ENCODE results near the gene INHBA. TPM values are rescaled to one million over a fixed set of nuclear protein-coding genes. Genes with fewer than 3 reads are reported as not detected.

The INHBA gene
- total RNA-seq = under 1 TPM; 0.18 to 0.38 (median 0.28) TPM

DNA sequence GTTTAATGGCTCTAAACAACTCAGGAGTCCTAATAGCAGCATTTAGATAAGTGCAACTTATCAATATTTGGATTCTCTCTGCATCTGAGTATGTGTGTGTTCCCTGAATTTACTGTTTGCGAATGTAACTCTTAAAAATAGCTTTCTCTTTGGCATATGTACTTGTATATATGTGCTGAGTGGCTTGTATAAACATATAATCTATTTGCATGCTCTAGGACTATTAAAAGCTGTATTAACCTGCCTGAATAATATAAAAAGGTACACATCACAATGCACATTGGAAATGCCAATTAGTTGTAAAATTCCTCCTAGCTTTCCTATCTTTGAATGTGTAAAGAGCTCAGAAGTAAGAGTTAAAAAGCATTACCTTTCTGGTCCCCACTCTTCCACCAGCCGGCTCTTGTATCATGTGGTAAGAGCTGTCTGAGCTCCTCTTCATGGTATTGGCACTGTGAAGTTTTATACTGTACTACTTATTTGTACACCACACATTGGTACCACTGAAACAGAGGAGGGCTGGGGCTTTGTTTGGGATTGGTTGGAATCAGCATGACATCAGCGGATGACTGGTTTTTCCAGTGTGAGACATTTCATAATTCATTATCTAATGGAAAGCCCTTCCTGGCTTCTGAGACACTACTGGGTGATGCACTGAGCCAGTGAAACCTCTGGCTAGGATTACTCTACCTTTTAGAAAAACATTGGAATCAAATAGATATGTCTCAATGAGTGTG lies at the start of gene INHBA:
TSS of gene INHBA (minus strand) at position 456 of the 737 bp plus-strand sequence. CDS start 2,716 bp downstream, outside the sequence.
- H3K4me1 Mint-ChIP-seq (ENCODE audit: low read depth) = peaks cover 21% of the 10 kb centered on the region
- DNase-seq (no peak), ATAC-seq (no peak)
- no peaks in the 10 kb centered on the region for H3K9me3 Mint-ChIP-seq
- peaks cover 49% of the 10 kb centered on the region for H3K27me3 Mint-ChIP-seq (ENCODE audit: low read depth)
- no peak within 1 kb of the TSS for H3K4me3 Mint-ChIP-seq
- H3K36me3 Mint-ChIP-seq (ENCODE audit: insufficient read depth) = no peaks in the 10 kb centered on the region

DNA sequence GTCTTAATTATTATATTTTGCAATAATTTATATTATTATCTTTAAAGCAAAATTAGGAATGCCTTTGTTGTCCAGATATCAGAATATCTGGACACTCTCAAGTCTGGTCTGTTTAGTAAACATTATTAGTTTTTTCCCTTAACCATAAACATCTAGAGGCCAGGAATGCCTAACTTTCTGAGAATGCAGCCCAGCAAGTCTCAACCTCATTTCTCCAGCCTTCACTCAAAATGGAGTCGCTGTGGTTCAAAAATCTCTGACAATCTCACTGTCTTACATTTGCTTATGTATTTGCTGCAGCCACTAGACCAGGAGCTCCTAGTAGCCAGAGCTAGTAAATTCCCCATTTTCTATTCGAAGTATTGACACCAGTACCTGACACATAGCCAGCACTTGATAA lies 49.7 kb upstream of the INHBA start:
- DNase-seq (no peak), ATAC-seq (no peak)
- no peaks in the 10 kb centered on the region for H3K4me1 Mint-ChIP-seq (ENCODE audit: low read depth)
- no peaks in the 10 kb centered on the region for H3K36me3 Mint-ChIP-seq (ENCODE audit: insufficient read depth)
- H3K9me3 Mint-ChIP-seq = peaks cover 13% of the 10 kb centered on the region
- no peaks in the 10 kb centered on the region for H3K27me3 Mint-ChIP-seq (ENCODE audit: low read depth)
- no peak overlapping the region for H3K4me3 Mint-ChIP-seq

DNA sequence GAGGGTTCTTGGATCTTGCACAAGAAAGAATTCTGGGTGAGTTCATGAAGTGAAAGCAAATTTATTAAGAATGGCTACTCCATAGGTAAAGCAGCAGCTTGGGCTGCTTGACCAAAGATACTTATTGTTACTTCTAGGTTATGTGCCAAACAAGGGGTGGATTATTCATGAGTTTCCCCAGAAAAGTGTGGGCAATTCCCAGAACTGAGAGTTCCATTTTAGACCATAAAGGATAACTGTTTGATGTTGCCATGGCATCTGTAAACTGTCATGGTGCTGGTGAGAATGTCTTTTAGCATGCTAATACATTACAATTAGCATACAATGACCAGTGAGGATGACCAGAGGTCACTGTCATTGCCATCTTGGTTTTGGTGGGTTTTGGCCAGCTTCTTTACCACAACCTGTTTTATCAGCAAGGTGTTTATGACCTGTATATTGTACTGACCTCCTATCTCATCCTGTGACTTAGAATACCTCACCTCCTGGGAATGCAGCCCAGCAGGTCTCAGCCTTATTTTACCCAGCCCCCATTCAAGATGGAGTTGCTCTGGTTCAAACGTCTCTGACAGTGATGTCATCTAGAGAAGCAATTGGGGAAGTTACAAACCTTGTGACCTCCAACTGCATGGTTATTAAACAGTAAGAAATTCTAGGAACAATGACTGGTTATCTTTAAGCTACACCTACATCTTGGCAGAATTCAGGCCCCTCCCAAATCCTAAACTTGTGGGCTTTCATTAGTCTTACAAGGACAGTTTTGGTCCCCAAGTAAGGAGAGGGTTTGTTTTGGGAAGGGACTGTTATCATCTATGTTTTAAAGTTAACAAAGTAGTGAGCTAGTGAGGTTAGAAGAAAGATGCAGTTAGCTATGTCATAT lies 48.0 kb upstream of the INHBA start:
- Mint-ChIP-seq H3K36me3 (ENCODE audit: insufficient read depth) (no peaks in the 10 kb centered on the region), H3K9me3 (peaks cover 13% of the 10 kb centered on the region), H3K4me3 (no peak overlapping the region), H3K27me3 (ENCODE audit: low read depth) (no peaks in the 10 kb centered on the region), H3K4me1 (ENCODE audit: low read depth) (no peaks in the 10 kb centered on the region)
- DNase-seq = no peak
- no peak for ATAC-seq

DNA sequence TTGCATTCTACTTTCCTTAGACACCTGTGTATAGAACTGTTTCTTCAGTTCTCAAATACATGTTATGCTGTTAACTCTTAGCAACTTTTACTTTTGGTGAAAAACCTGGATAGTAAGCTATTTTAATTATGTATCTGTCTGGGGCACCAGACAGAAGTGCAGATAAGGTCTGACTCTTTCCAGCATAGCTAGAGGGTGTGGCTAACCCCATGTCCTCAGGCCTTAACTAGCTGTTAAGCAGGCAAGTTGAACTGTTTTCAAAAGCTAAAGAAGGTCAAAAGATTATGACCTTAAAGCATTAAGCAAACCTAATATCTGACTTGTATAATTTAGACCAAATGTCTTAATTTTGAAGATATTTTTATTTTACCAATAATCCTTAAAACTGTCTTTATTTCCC lies 45.1 kb upstream of the INHBA start:
- DNase-seq (no peak), ATAC-seq (no peak)
- no peaks in the 10 kb centered on the region for H3K4me1 Mint-ChIP-seq (ENCODE audit: low read depth)
- no peaks in the 10 kb centered on the region for H3K36me3 Mint-ChIP-seq (ENCODE audit: insufficient read depth)
- peaks cover 2% of the 10 kb centered on the region for H3K27me3 Mint-ChIP-seq (ENCODE audit: low read depth)
- peaks cover 19% of the 10 kb centered on the region for H3K9me3 Mint-ChIP-seq
- H3K4me3 Mint-ChIP-seq = no peak overlapping the region

DNA sequence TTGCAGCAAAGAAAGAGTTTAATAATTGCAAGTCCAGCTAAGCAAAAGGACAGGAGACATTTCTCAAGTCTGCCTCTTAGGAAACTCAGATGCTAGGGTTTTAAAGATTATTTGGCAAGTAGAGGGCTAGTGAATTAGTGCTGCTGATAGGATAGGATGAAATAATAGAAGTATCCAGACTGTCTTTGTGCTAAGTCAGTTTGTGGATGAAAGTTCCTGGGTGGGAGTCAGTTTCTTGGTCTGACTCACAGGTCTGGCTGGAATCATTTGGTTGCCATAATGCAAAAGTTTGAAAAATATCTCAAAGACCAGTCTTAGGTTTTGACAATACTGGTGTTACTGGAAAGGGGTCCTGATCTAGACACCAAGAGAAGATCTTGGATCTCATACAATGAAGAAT lies 42.6 kb upstream of the INHBA start:
- DNase-seq (no peak), ATAC-seq (no peak)
- no peaks in the 10 kb centered on the region for H3K4me1 Mint-ChIP-seq (ENCODE audit: low read depth)
- peaks cover 2% of the 10 kb centered on the region for H3K27me3 Mint-ChIP-seq (ENCODE audit: low read depth)
- H3K36me3 Mint-ChIP-seq (ENCODE audit: insufficient read depth) = no peaks in the 10 kb centered on the region
- peaks cover 29% of the 10 kb centered on the region for H3K9me3 Mint-ChIP-seq
- no peak overlapping the region for H3K4me3 Mint-ChIP-seq

DNA sequence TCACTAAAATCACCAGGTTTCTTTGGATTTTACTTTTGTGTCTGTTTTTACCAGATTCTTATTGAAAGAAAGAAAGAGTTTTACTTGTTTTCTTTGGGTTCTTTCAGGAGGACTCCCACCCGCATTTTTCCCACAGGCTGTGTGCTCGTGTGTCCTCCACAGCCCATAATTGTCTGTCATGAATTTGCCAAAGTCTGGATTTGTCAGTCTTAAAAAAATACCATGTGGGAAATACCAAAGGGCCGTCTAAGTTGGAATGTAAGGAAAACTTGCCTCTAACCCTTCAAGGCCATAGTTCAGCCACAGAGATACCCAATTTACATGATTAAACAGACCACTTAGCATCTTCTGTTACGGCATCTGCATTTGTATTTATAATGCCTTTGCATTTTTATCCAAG lies 41.3 kb upstream of the INHBA start:
- DNase-seq (no peak), ATAC-seq (no peak)
- Mint-ChIP-seq H3K4me1 (ENCODE audit: low read depth) (no peaks in the 10 kb centered on the region), H3K27me3 (ENCODE audit: low read depth) (peaks cover 2% of the 10 kb centered on the region), H3K9me3 (peaks cover 29% of the 10 kb centered on the region), H3K4me3 (no peak overlapping the region), H3K36me3 (ENCODE audit: insufficient read depth) (no peaks in the 10 kb centered on the region)

DNA sequence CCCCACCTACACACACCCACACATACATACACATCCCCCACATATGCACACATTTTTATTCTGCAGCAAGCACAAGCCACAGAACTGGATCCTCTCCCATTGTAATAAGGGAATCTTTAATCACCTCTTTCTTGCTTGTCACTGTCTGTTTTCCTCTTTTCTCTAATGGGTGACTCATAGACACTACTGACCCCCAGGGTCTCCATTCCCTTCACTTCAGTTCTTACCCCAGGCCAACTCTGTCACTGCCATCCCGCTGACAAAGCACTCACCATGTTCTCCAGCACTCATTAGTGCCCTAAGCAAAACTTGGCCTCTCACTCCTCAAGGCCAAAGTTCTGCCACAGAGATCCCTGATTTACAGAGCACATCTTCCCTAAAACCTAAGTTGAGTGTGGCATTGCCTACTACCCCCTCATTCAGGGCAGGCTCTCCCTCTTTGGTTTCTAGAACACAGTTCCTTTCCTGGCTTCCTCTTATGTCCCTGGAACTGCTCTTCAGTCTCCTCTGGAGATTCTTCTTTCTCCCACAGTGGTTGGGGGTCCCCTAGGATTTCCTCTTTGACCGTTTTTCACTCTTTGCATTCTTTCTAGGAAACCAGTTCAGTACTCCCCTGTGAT lies 39.6 kb upstream of the INHBA start:
- peaks cover 29% of the 10 kb centered on the region for H3K9me3 Mint-ChIP-seq
- H3K36me3 Mint-ChIP-seq (ENCODE audit: insufficient read depth) = no peaks in the 10 kb centered on the region
- ATAC-seq (no peak), DNase-seq (no peak)
- H3K4me3 Mint-ChIP-seq = no peak overlapping the region
- no peaks in the 10 kb centered on the region for H3K4me1 Mint-ChIP-seq (ENCODE audit: low read depth)
- peaks cover 2% of the 10 kb centered on the region for H3K27me3 Mint-ChIP-seq (ENCODE audit: low read depth)

DNA sequence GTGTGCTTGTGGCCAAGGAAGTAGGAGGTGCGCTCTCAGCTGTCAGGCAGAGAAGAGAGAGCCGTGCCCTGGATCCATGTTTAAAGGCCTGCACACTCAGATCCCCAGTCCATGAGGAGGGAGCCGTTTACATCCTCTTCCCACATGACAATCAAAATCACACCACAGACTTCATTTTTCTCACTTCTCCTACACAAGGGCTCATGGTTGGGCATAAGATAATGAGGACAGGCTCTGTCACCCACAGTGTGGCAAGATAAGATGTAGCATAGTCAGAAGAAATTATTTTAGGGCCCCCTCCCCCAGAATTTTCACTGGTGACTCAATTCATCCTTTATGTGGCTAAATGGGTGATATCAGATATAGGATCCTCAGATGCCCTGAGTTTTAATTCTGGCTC lies 35.9 kb upstream of the INHBA start:
- DNase-seq (no peak), ATAC-seq (no peak)
- Mint-ChIP-seq H3K4me3 (no peak overlapping the region), H3K27me3 (ENCODE audit: low read depth) (peaks cover 1% of the 10 kb centered on the region), H3K36me3 (ENCODE audit: insufficient read depth) (no peaks in the 10 kb centered on the region), H3K4me1 (ENCODE audit: low read depth) (no peaks in the 10 kb centered on the region), H3K9me3 (peaks cover 20% of the 10 kb centered on the region)

DNA sequence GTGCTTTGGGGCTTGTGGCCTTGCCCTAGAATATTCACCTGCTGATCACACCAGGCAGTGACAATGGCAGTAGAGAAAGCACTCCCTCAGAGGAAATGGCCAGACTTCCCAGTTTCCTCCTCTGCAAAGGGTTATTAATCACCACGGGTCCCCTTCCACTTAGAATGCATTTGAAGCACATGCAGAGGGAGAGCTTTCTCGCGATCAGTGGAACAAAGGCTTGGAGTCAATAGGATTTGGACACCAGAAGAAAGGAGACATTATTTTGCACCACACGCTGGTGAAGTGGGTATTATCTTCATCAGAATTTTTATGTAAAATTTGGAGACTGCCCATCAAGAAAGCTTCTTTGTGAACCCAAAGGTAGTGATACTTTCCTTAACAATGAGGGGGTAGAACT lies 35.4 kb upstream of the INHBA start:
- Mint-ChIP-seq H3K36me3 (ENCODE audit: insufficient read depth) (no peaks in the 10 kb centered on the region), H3K4me3 (no peak overlapping the region), H3K9me3 (peaks cover 15% of the 10 kb centered on the region), H3K4me1 (ENCODE audit: low read depth) (no peaks in the 10 kb centered on the region), H3K27me3 (ENCODE audit: low read depth) (peaks cover 5% of the 10 kb centered on the region)
- ATAC-seq = no peak
- DNase-seq = no peak

DNA sequence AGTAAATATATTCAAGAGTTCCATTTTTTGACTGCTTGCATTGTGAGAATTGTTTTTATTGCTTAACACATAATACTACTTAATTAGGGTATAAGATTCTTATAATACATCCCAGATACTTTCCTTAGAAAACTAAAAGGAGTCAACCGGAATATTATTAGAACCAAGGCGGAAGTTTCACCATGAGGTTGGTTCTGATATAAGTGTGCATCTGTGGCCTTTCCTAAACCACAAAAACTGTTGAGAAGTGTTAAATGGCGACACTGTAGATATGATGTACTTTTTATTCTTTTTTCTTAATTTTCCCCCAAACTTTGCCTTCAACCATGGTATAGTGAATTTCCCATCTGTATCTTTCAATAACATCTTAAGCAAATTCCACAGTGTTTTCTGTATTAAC lies 32.3 kb upstream of the INHBA start:
- no peak for DNase-seq
- no peak for ATAC-seq
- peaks cover 6% of the 10 kb centered on the region for H3K4me1 Mint-ChIP-seq (ENCODE audit: low read depth)

DNA sequence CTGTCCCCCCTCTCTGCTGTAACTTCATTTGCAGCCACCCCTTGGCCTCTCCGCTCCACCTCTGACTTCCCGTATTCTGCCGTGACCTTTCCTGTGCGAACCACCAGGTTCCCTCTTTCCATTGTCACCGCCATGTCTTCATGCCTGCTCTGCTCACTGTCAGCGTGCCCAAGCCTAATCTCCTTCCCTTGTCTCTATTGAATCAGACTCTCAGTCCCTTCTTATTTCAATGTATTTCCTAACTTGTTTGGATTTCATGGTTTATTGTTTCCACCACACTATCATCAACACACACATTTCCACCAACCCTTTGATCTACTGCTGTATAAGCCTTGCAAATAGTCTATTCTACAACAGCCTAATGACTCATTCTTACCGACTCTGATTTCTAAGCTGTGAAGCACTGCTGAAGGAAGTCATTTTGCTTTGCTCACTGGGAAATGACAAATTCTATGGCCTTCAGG lies 30.0 kb upstream of the INHBA start:
- no peak for ATAC-seq

More for the DNA sequence above, 32.3 kb upstream of the INHBA start:
- no peak overlapping the region for H3K4me3 Mint-ChIP-seq
- H3K36me3 Mint-ChIP-seq (ENCODE audit: insufficient read depth) = no peaks in the 10 kb centered on the region
- H3K27me3 Mint-ChIP-seq (ENCODE audit: low read depth) = peaks cover 7% of the 10 kb centered on the region
- H3K9me3 Mint-ChIP-seq = peaks cover 3% of the 10 kb centered on the region

DNA sequence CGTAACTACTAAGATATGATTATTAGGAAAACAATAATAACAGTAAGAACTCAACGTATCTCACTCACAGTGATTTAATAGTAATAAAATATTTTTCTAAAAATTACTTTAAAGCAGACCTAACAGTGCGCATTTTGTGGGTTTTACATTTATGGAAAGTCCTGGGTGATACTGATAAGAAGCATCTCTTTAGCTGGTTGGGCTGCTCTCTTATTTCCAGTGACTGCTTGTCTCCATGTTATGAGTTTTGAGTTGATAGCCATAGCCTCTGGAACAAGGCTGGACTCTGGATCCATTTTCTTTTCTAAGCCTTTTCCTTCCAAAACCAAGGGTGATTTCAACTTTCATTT lies 29.5 kb upstream of the INHBA start:
- no peaks in the 10 kb centered on the region for H3K36me3 Mint-ChIP-seq (ENCODE audit: insufficient read depth)
- H3K4me1 Mint-ChIP-seq (ENCODE audit: low read depth) = peaks cover 6% of the 10 kb centered on the region
- no peak for DNase-seq
- peaks cover 7% of the 10 kb centered on the region for H3K27me3 Mint-ChIP-seq (ENCODE audit: low read depth)
- H3K4me3 Mint-ChIP-seq = no peak overlapping the region
- ATAC-seq = no peak
- H3K9me3 Mint-ChIP-seq = peaks cover 3% of the 10 kb centered on the region

More for the DNA sequence above, 30.0 kb upstream of the INHBA start:
- peaks cover 7% of the 10 kb centered on the region for H3K27me3 Mint-ChIP-seq (ENCODE audit: low read depth)
- no peaks in the 10 kb centered on the region for H3K36me3 Mint-ChIP-seq (ENCODE audit: insufficient read depth)
- H3K9me3 Mint-ChIP-seq = peaks cover 3% of the 10 kb centered on the region
- no peak for DNase-seq
- H3K4me3 Mint-ChIP-seq = no peak overlapping the region
- peaks cover 6% of the 10 kb centered on the region for H3K4me1 Mint-ChIP-seq (ENCODE audit: low read depth)

DNA sequence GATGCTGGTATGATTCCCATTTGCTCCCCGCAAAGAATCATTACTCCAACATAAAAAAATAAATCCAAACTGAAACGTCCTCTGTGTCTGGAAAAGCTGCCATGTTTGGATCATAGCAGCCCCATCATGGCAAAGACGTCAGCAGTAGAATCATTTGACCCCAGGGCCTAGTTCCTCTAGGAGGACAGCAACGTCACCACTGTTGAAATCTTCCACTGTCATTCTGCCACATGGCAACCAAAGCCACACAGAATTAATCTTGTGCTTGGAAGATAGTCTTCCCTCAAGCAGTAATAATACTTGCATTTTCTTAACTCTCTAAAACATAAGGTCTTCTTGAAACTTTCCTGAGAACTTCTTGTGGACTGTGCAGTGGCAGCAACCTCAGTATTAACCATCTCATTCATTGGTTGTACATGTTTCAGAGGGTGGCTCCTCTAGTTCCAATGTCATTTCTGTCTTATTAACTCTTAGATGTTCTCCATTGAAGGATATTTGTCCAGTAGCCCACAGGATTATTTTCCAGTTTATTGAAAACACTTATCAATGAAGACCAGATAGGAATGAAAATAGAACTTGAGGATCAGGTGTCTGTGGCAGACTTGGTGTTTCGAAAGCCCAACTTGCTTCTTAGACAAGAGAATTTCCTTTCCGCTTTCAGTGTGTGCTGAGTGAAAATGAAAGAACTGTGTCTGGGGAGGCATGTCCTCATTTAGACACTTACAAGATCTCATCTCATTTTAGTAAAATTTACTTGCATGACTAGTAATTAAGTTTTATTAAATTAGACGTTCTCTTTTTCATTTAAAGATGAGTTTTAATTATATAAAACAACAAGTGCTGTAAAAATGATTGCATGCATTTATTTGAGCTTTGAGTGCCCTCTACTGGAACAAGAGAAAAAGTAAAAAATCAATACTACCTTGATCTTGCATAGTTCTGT lies 28.9 kb upstream of the INHBA start:
- no peaks in the 10 kb centered on the region for H3K36me3 Mint-ChIP-seq (ENCODE audit: insufficient read depth)
- DNase-seq = no peak
- H3K4me3 Mint-ChIP-seq = no peak overlapping the region

DNA sequence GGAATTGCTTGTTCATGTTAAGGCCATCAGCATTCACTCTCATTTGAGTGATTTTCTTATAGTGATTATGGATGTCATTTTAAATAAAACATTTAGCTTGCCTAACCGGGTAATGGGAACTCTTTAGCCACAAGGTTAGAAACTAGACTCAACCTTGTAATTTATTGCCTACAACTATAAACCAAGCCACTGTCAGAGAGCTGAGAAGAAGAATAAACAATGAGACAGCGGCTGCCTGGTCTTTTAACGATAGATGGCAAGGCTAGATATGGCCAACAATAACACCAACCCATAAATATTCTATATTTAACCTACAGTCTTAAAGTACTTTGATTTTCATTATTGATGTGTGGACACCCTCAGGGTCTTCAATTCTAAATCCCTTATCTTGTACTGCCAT lies 27.8 kb upstream of the INHBA start:
- no peak overlapping the region for H3K4me3 Mint-ChIP-seq
- peaks cover 7% of the 10 kb centered on the region for H3K27me3 Mint-ChIP-seq (ENCODE audit: low read depth)
- DNase-seq (no peak), ATAC-seq (no peak)
- H3K36me3 Mint-ChIP-seq (ENCODE audit: insufficient read depth) = no peaks in the 10 kb centered on the region
- H3K9me3 Mint-ChIP-seq = peaks cover 3% of the 10 kb centered on the region
- peaks cover 6% of the 10 kb centered on the region for H3K4me1 Mint-ChIP-seq (ENCODE audit: low read depth)

More for the DNA sequence above, 28.9 kb upstream of the INHBA start:
- H3K27me3 Mint-ChIP-seq (ENCODE audit: low read depth) = peaks cover 7% of the 10 kb centered on the region
- peaks cover 3% of the 10 kb centered on the region for H3K9me3 Mint-ChIP-seq
- peaks cover 6% of the 10 kb centered on the region for H3K4me1 Mint-ChIP-seq (ENCODE audit: low read depth)
- ATAC-seq = no peak

All from activated T-cell treated with anti-CD3 and anti-CD28 coated beads, Interleukin-2, amount 50 U/mL, for 4 hours (primary cell).